H1 (cell line): ENCODE measurements around the gene GOLGA3. TPM values are rescaled to one million over a fixed set of nuclear protein-coding genes. Genes with fewer than 3 reads are reported as not detected.

Source experiments
- CTCF ChIA-PET: fragments of 300-600 bp; sonication (Branson Sonifier 250); formaldehyde crosslinking; loops from one replicate; lab custom pipeline; 2021; ENCODE audit not compliant: partially characterized antibody; lab: Charles Lee
- POLR2A ChIA-PET: fragments of 300-600 bp; sonication (Branson Sonifier 250); formaldehyde crosslinking; loops from one replicate; lab custom pipeline; 2021; ENCODE audit warnings: inconsistent platforms; ENCODE audit not compliant: partially characterized antibody; lab: Charles Lee
- DNase-seq, 2 experiments: peaks; one replicate each; pipeline versions ENCODE4 v3.0.0 to v3.0.0-alpha.2; 2010 to 2022; ENCODE audit warnings: low spot score in 2 of 2, low read depth in 1 of 2, mixed read lengths in 1 of 2
- FAIRE-seq: peaks from 2 replicates; lab custom pipeline; 2011; peaks lifted over from hg19 to GRCh38; lab: Jason Lieb, UNC
- H2AFZ ChIP-seq: 2 replicates; pipeline ENCODE4 v1.8.1; 2012; ENCODE audit warnings: low read length, inconsistent platforms
- H2AK5ac ChIP-seq: 2 replicates; pipeline ENCODE4 v1.6.1; 2013; ENCODE audit warnings: low read depth, low read length
- H2BK120ac ChIP-seq: replicated peaks from 2 replicates; pipeline ENCODE3; 2013; ENCODE audit warnings: low read depth, low read length, inconsistent platforms
- H2BK12ac ChIP-seq: 2 replicates; pipeline ENCODE4 v1.6.1; 2013; ENCODE audit warnings: low read depth, low read length
- H2BK15ac ChIP-seq: 2 replicates; pipeline ENCODE4 v1.6.1; 2013; ENCODE audit warnings: low read length
- H2BK20ac ChIP-seq: 2 replicates; pipeline ENCODE4 v1.6.1; 2013; ENCODE audit warnings: low read length
- H2BK5ac ChIP-seq: 2 replicates; pipeline ENCODE4 v1.6.1; 2013; ENCODE audit warnings: low read depth, low read length
- H3K14ac ChIP-seq: 2 replicates; pipeline ENCODE4 v1.6.1; 2013; ENCODE audit warnings: inconsistent platforms; ENCODE audit not compliant: insufficient read length
- H3K18ac ChIP-seq: 2 replicates; pipeline ENCODE4 v1.6.1; 2013; ENCODE audit warnings: low read length; ENCODE audit errors: extremely low read depth
- H3K23ac ChIP-seq: 2 replicates; pipeline ENCODE4 v1.6.1; 2013; ENCODE audit warnings: inconsistent platforms; ENCODE audit not compliant: insufficient read length
- H3K23me2 ChIP-seq: 2 replicates; pipeline ENCODE4 v1.6.1; 2013; ENCODE audit warnings: low read depth, low read length
- H3K27ac ChIP-seq: 2 replicates; pipeline ENCODE4 v1.6.1; 2011; ENCODE audit warnings: low read depth, low read length, inconsistent platforms
- H3K27me3 ChIP-seq, 4 experiments: replicated peaks in 1 of 4; 1 replicate in 1 of 4; 2 replicates in 3 of 4; pipeline versions ENCODE4 v1.6.1 to v1.8.1; 2011 to 2013; ENCODE audit warnings: low read length in 3 of 4, mild to moderate bottlenecking in 3 of 4, inconsistent platforms in 2 of 4, mixed read lengths in 2 of 4, moderate library complexity in 1 of 4; ENCODE audit not compliant: control insufficient read depth in 3 of 4, insufficient read depth in 3 of 4; ENCODE audit errors: extremely low read depth in 1 of 4
- H3K36me3 ChIP-seq, 4 experiments: 2 replicates each; pipeline versions ENCODE4 v1.6.1 to v1.8.1; 2011 to 2013; ENCODE audit warnings: mild to moderate bottlenecking in 4 of 4, low read length in 3 of 4, moderate library complexity in 2 of 4, control low read depth in 1 of 4, inconsistent platforms in 1 of 4; ENCODE audit not compliant: insufficient read depth in 4 of 4, control insufficient read depth in 2 of 4
- H3K4ac ChIP-seq: replicated peaks from 2 replicates; pipeline ENCODE3; 2013; ENCODE audit warnings: low read length, low read depth, mixed read lengths, inconsistent platforms; ENCODE audit not compliant: insufficient read length
- H3K4me1 ChIP-seq, 4 experiments: replicated peaks in 1 of 4; 1 replicate in 1 of 4; 2 replicates in 3 of 4; pipeline versions ENCODE4 v1.6.1 to v1.8.1; 2011 to 2013; ENCODE audit warnings: low read length in 3 of 4, inconsistent platforms in 2 of 4, mixed read lengths in 1 of 4; ENCODE audit not compliant: insufficient read depth in 4 of 4, control insufficient read depth in 3 of 4
- H3K4me2 ChIP-seq, 2 experiments: 2 replicates each; pipeline versions ENCODE4 v1.6.1 to v1.8.1; 2011 to 2013; ENCODE audit warnings: low read depth in 2 of 2, low read length in 2 of 2, control low read depth in 1 of 2, inconsistent platforms in 1 of 2, mild to moderate bottlenecking in 1 of 2; ENCODE audit not compliant: insufficient read depth in 1 of 2
- H3K4me3 ChIP-seq, 4 experiments: fragments of 200-600, 300-600 bp in 1 of 4; sonication (generic), shearing (Covaris generic), sonication (Bioruptor Twin) in 1 of 4; 2 replicates each; pipeline versions ENCODE4 v1.5.1 to v1.8.1; 2011 to 2016; ENCODE audit warnings: low read length in 4 of 4, low read depth in 3 of 4, control low read depth in 2 of 4, inconsistent platforms in 2 of 4, mild to moderate bottlenecking in 2 of 4, mixed read lengths in 1 of 4, moderate library complexity in 1 of 4; ENCODE audit not compliant: insufficient read depth in 2 of 4; ENCODE audit errors: extremely low read depth in 1 of 4
- H3K56ac ChIP-seq: replicated peaks from 2 replicates; pipeline ENCODE3; 2013; ENCODE audit warnings: low read depth, mild to moderate bottlenecking, mixed read lengths, low read length, inconsistent platforms; ENCODE audit not compliant: insufficient read length
- H3K79me1 ChIP-seq: 2 replicates; pipeline ENCODE4 v1.6.1; 2013; ENCODE audit warnings: low read depth, low read length, control low read depth
- H3K79me2 ChIP-seq, 2 experiments: 2 replicates each; pipeline versions ENCODE4 v1.6.1 to v1.8.1; 2012 to 2013; ENCODE audit warnings: low read length in 2 of 2, mild to moderate bottlenecking in 2 of 2, inconsistent platforms in 1 of 2; ENCODE audit not compliant: insufficient read depth in 2 of 2, control insufficient read depth in 1 of 2
- H3K9ac ChIP-seq, 4 experiments: replicated peaks in 1 of 4; 1 replicate in 1 of 4; 2 replicates in 3 of 4; pipeline versions ENCODE4 v1.6.1 to v1.8.1; 2011 to 2013; ENCODE audit warnings: low read depth in 3 of 4, low read length in 3 of 4, control low read depth in 2 of 4, mild to moderate bottlenecking in 2 of 4, moderate library complexity in 2 of 4, inconsistent platforms in 1 of 4; ENCODE audit errors: extremely low read depth in 1 of 4
- H3K9me3 ChIP-seq, 2 experiments: 2 replicates each; pipeline versions ENCODE4 v1.6.1 to v1.8.1; 2012 to 2013; ENCODE audit warnings: mild to moderate bottlenecking in 2 of 2, moderate library complexity in 2 of 2, control low read depth in 1 of 2, inconsistent platforms in 1 of 2, low read depth in 1 of 2, low read length in 1 of 2, mixed read lengths in 1 of 2; ENCODE audit not compliant: insufficient read depth in 2 of 2
- H4K20me1 ChIP-seq, 2 experiments: replicated peaks in 1 of 2; 2 replicates each; pipeline versions ENCODE3 to v1.8.1; 2011 to 2013; ENCODE audit warnings: inconsistent platforms in 2 of 2, low read length in 2 of 2, mild to moderate bottlenecking in 1 of 2; ENCODE audit not compliant: insufficient read depth in 2 of 2, control insufficient read depth in 1 of 2
- H4K5ac ChIP-seq: 2 replicates; pipeline ENCODE4 v1.6.1; 2013; ENCODE audit warnings: low read length, low read depth, mixed read lengths, inconsistent platforms; ENCODE audit not compliant: insufficient read length
- H4K8ac ChIP-seq: 2 replicates; pipeline ENCODE4 v1.8.0; 2013; ENCODE audit warnings: mild to moderate bottlenecking, moderate library complexity, low read length, inconsistent platforms; ENCODE audit not compliant: insufficient read depth; ENCODE audit errors: extremely low read depth
- H4K91ac ChIP-seq: replicated peaks from 2 replicates; pipeline ENCODE3; 2013; ENCODE audit warnings: low read length, mixed read lengths, inconsistent platforms; ENCODE audit not compliant: insufficient read length
- SRF ChIP-seq: IDR thresholded peaks from 2 replicates; pipeline ENCODE4 v1.6.1; 2011; ENCODE audit warnings: mild to moderate bottlenecking, low read depth, low read length, moderate library complexity
- WGBS, 2 experiments: shearing (Covaris generic) in 1 of 2; methylation state at CpG; one replicate each; pipeline versions ENCODE4 v1.1.6 to v1.1.7; 2013 to 2015; ENCODE audit warnings: low lambda C conversion rate in 2 of 2, mixed read lengths in 2 of 2, inconsistent platforms in 1 of 2, low coverage in 1 of 2, missing lambda C conversion rate in 1 of 2; ENCODE audit not compliant: insufficient replicate concordance in 2 of 2, insufficient coverage in 1 of 2, insufficient read length in 1 of 2; ENCODE audit errors: extremely low coverage in 1 of 2, missing lambda C conversion rate in 1 of 2; 5-methylcytosine and 5-hydroxymethylcytosine counted together
- polyA plus RNA-seq, 7 experiments: library from polyadenylated mRNA; depleted of rRNA in 3 of 7; stranded (reverse) in 5 of 7; unstranded in 2 of 7; fragments of >200 nt in 5 of 7; fragments of 200-250 nt in 2 of 7; gene quantifications; 1 replicate in 5 of 7; 2 replicates in 1 of 7; 4 replicates in 1 of 7; pipeline versions ENCODE4 v1.2.1 to v1.2.3, GENCODE V29; 2011 to 2013; ENCODE audit warnings: missing spikeins in 2 of 7, mixed read lengths in 2 of 7
- total RNA-seq: library from RNA; stranded (reverse); fragmentation: NEBNext Ultra II Directional; extraction: Animal tissue kit (Norgen Biotek cat#: 25700); gene quantifications from 2 replicates; pipeline ENCODE4 v1.2.1, GENCODE V29; 2021

Gene GOLGA3
- total and polyA plus RNA-seq, 2 of the 8 experiments (the other 6 are each of a cell fraction or from before 2014, with no cell fraction given): 6.4 to 33.1 TPM

GRCh38 chr12:132834181-132834711 lies 5.6 kb upstream of the GOLGA3 start:
- CTCF ChIA-PET: interaction anchor here (0.7 to 1.4 kb wide), 2 partner anchors 13 to 33 kb away, joined by 3 read pairs; no protein-coding TSS in a partner anchor
- no peak overlapping the region for H3K18ac ChIP-seq

More at GRCh38 chr12:132834181-132834711, 5.6 kb upstream of the GOLGA3 start:
- Histone ChIP-seq H2BK20ac (no peak overlapping the region), H3K9ac (no peak overlapping the region; a peak in 2 of 7 replicates), H2AK5ac (no peak overlapping the region), H2BK15ac (no peak overlapping the region), H3K79me1 (peaks cover 3% of the 10 kb centered on the region), H3K79me2 (no peaks in the 10 kb centered on the region), H3K14ac (no peak overlapping the region), H4K8ac (no peak overlapping the region), H3K56ac (no peak overlapping the region), H2AFZ (no peak overlapping the region), H4K91ac (no peak overlapping the region), H2BK120ac (no peak overlapping the region), H3K23ac (no peak overlapping the region), H4K20me1 (peaks cover 2 to 4% of the 10 kb centered on the region in 2 experiments), H3K36me3 (peaks cover 0 to 6% (median 0%) of the 10 kb centered on the region in 4 experiments; a peak in 3 of 8 replicates), H2BK12ac (no peak overlapping the region), H3K4me1 (peaks cover 0 to 4% (median 0%) of the 10 kb centered on the region in 4 experiments; a peak in 1 of 7 replicates), H4K5ac (no peak overlapping the region), H3K4me2 (no peak overlapping the region), H3K9me3 (no peaks in the 10 kb centered on the region), H3K27ac (no peak overlapping the region), H3K27me3 (no peaks in the 10 kb centered on the region), H2BK5ac (no peak overlapping the region), H3K4me3 (no peak overlapping the region), H3K4ac (no peak overlapping the region), H3K23me2 (no peaks in the 10 kb centered on the region)
- POLR2A ChIA-PET: interaction anchor here (0.7 to 1.2 kb wide), 3 partner anchors 12 to 68 kb away, joined by 3 to 4 read pairs (median 3); no protein-coding TSS in a partner anchor
- DNase-seq (no peak), FAIRE-seq (no peak)
- TF ChIP-seq SRF: no peak
- WGBS, 2 experiments: 83% methylated on average over 5 of the region's 5 CpGs; no CpG with 5 or more reads in 1 of the 2 experiments
